Mesothelial cell of epicardium (in vitro differentiated cells): ENCODE results near the gene CHRM4. TPM values are rescaled to one million over a fixed set of nuclear protein-coding genes. Genes with fewer than 3 reads are reported as not detected.

Source experiments
- DNase-seq, 2 experiments: peaks; one replicate each; pipeline ENCODE4 v3.0.0; 2021; ENCODE audit warnings: low spot score in 2 of 2; ENCODE audit not compliant: unreplicated experiment in 2 of 2
- H3K27ac Mint-ChIP-seq: 2 replicates; pipeline ENCODE4 v1.8.0; 2021; ENCODE audit warnings: mixed read lengths
- H3K27me3 Mint-ChIP-seq: 2 replicates; pipeline ENCODE4 v1.8.0; 2021; ENCODE audit warnings: low read depth, mixed read lengths
- H3K36me3 Mint-ChIP-seq: 2 replicates; pipeline ENCODE4 v1.8.0; 2021; ENCODE audit warnings: mixed read lengths
- H3K4me1 Mint-ChIP-seq: 2 replicates; pipeline ENCODE4 v1.8.0; 2021; ENCODE audit warnings: mixed read lengths
- H3K4me3 Mint-ChIP-seq: 2 replicates; pipeline ENCODE4 v1.8.0; 2021; ENCODE audit warnings: mild to moderate bottlenecking, moderate library complexity, mixed read lengths
- H3K9me3 Mint-ChIP-seq: 2 replicates; pipeline ENCODE4 v1.8.0; 2021; ENCODE audit warnings: mixed read lengths
- total RNA-seq: library from RNA; stranded (reverse); gene quantifications from 3 replicates; pipeline ENCODE4 v1.2.1, GENCODE V29; 2021
- TF ChIP-seq, protein P1 (sequence below): fragments of 200-600 bp; sonication (generic); IDR thresholded peaks from one replicate; pipeline ENCODE4 v1.5.0; 2021; ENCODE audit warnings: antibody characterized with exemption; ENCODE audit not compliant: unreplicated experiment

The CHRM4 gene
- total RNA-seq, 1 donor from 2014 or later = 0.42 TPM

DNA sequence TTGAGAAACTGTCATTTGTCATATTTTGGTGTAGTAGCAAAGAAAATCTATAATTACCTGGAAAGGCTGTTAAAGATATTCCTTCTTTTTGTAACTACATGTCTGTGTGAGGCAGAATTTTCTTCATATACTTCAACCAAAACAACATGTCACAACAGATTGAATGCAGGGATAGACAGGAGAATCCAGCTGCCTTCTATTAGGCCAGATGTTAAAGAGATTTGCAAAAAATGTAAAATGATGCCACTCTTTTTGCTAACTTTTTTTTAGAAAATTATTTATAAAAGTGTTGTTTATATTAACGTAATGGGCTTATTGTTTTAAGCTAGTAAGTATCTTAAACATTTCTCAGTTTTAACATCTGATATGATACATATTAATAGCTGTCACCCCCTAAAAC is 31.6 kb downstream of the CHRM4 start:
- H3K4me1 Mint-ChIP-seq = peaks cover 14% of the 10 kb centered on the region
- DNase-seq = no peak
- no peak overlapping the region for H3K27ac Mint-ChIP-seq

DNA sequence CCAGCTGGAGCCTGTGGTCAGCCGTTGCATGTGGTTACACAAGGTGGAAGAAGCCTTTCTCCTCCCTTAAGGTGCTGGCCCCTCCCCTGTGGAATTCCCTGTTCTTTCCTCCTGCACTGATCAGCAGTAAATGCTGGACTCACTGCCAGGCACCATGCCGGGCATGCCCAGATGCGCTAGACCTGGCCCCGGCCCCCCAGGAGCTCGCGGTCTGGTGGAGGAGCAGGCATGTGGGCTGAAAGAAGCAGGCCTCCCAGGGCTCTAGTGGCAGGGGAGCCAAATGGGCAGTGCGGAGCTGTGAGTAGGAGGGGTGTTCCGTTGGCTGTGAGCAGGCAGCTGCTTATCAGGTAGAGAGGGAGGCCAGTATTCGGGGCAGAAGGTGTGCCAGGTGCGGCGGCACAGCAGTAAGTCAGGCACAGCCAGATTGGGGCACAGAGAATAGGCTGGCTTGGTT is 34.1 kb downstream of the CHRM4 start:
- H3K36me3 Mint-ChIP-seq = no peaks in the 10 kb centered on the region

More for the DNA sequence above, 31.6 kb downstream of the CHRM4 start:
- TF ChIP-seq, protein P1, sequence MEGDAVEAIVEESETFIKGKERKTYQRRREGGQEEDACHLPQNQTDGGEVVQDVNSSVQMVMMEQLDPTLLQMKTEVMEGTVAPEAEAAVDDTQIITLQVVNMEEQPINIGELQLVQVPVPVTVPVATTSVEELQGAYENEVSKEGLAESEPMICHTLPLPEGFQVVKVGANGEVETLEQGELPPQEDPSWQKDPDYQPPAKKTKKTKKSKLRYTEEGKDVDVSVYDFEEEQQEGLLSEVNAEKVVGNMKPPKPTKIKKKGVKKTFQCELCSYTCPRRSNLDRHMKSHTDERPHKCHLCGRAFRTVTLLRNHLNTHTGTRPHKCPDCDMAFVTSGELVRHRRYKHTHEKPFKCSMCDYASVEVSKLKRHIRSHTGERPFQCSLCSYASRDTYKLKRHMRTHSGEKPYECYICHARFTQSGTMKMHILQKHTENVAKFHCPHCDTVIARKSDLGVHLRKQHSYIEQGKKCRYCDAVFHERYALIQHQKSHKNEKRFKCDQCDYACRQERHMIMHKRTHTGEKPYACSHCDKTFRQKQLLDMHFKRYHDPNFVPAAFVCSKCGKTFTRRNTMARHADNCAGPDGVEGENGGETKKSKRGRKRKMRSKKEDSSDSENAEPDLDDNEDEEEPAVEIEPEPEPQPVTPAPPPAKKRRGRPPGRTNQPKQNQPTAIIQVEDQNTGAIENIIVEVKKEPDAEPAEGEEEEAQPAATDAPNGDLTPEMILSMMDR = no peak
- Mint-ChIP-seq H3K36me3 (no peaks in the 10 kb centered on the region), H3K4me3 (no peak overlapping the region), H3K9me3 (no peaks in the 10 kb centered on the region), H3K27me3 (no peaks in the 10 kb centered on the region)

DNA sequence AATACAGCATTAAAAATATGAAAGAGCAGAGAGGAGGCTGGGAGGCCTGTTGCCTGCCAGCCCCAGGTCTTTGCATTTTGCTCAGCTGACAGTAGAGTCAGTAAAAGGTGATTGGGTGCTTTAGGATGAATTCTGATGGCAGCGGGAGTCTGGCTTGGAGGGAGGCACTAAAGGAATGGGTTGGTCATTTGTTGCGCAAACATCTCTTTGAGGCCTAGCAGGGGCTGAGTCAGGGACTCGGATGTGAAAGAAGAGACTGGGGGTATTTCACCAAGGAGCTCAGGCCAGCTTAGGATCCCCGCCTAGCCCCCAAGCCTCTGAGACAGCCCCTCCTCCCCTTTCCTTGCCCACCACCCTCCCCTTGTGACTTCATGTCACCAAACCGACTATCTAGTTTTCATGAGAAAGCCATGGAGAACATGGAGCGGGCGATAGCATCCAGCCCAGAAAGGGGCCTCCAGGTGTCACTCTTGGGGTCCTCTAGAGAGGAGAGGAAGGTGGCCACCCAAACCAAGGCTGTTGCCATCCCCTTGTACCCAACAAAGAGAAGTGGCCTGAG is 34.6 kb downstream of the CHRM4 start:
- TF ChIP-seq, protein P1 = no peak
- H3K27ac Mint-ChIP-seq = no peak overlapping the region
- no peaks in the 10 kb centered on the region for H3K27me3 Mint-ChIP-seq
- no peak overlapping the region for H3K4me3 Mint-ChIP-seq
- H3K9me3 Mint-ChIP-seq = no peaks in the 10 kb centered on the region
- peaks cover 16% of the 10 kb centered on the region for H3K4me1 Mint-ChIP-seq
- no peak for DNase-seq
- no peaks in the 10 kb centered on the region for H3K36me3 Mint-ChIP-seq

More for the DNA sequence above, 34.1 kb downstream of the CHRM4 start:
- Mint-ChIP-seq H3K27me3 (no peaks in the 10 kb centered on the region), H3K27ac (no peak overlapping the region), H3K4me1 (peaks cover 15% of the 10 kb centered on the region), H3K9me3 (no peaks in the 10 kb centered on the region), H3K4me3 (no peak overlapping the region)
- DNase-seq = no peak
- TF ChIP-seq, protein P1 = no peak

DNA sequence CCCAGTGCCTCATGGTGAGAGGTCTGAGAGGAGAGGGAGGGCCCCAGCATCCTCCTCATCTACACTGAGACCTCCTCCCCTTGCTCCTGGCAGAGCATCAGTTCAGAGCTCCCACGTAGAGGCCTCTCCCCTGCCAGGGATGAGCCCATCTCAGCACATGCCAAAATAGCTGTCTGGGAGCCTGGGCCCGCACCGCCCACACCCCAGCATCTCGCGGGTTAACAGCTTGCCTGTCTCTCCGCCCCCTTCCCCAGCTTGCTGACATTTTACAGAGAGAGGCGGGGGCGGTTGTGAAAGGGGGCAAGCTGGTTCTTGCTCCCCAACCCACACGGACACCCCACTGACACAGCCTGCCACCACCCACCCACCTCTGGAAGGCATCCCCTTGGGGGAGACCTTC is 37.9 kb downstream of the CHRM4 start:
- Mint-ChIP-seq H3K36me3 (no peaks in the 10 kb centered on the region), H3K4me3 (no peak overlapping the region), H3K4me1 (peaks cover 13% of the 10 kb centered on the region), H3K9me3 (no peaks in the 10 kb centered on the region), H3K27me3 (no peaks in the 10 kb centered on the region), H3K27ac (no peak overlapping the region)
- no peak for DNase-seq
- TF ChIP-seq, protein P1 = no peak

DNA sequence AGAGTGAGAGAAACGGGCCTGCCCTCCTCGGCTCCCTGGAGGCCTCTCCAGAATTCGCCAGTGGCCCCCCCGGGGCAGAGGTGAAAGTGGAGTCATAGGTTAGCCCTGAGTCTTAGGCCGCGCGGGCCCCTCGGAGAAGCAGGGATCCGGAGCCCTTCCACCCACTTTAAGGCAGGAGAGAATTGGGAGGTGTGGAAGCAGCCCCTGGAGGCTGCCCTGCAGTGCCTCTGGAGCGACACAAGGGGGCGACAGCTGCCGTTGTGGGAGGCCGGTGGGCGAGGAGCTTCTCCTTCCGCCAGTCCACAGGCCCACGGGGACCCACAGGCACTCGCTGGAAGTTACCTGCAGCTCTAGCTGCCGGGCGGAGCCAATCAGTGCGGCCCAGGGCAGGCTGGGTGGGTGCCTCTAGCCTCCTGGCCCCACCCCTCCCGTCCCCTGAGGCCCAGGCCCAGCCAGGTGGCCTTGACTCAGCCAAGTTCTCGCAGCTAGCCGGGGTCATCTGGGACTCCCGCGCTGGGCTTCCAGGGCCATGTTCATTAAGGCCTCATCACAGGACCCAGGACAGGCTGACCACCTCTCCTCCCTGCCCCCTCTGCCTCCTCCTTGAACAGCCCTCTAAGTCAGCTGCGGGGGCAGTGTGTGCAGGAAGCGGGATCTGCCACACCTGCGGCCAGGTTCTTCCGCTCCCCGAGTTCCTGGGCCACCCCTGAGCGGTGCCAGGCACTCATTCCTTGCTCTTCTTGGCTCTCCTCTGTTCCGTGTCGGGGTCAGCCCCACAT is 39.3 kb downstream of the CHRM4 start:
- Mint-ChIP-seq H3K36me3 (no peaks in the 10 kb centered on the region), H3K27me3 (no peaks in the 10 kb centered on the region), H3K4me3 (no peak overlapping the region), H3K27ac (peak overlapping the region; percentile 6), H3K9me3 (no peaks in the 10 kb centered on the region), H3K4me1 (peaks cover 19% of the 10 kb centered on the region)
- DNase-seq = peak in 1 of 2 experiments; percentile 63
- TF ChIP-seq, protein P1 = peak; percentile 71
